GM21825 (cell line): Measurements from ENCODE around the gene TRMT2A.

Experiments used
- ATAC-seq: cut with Tn5 transposase; IDR thresholded peaks from one replicate; pipeline ENCODE4 v1.9.1; 2021; ENCODE audit warnings: mild to moderate bottlenecking, moderate library complexity; ENCODE audit not compliant: unreplicated experiment

TRMT2A gene

GRCh38 chr22:20135806-20136602 is 19.0 kb upstream of the TRMT2A start:
- ATAC-seq: no peak

- no peak for ATAC-seq
Observed at GRCh38 chr22:20135265-20135664, 18.2 kb upstream of the TRMT2A start.

GRCh38 chr22:20133930-20134549 is 17.0 kb upstream of the TRMT2A start:
- no peak for ATAC-seq

- ATAC-seq: no peak
Observed at GRCh38 chr22:20132686-20133246, 15.7 kb upstream of the TRMT2A start.

GRCh38 chr22:20131859-20132685 is 15.0 kb upstream of the TRMT2A start:
- ATAC-seq: no peak

- ATAC-seq: peak; percentile 37
Observed at GRCh38 chr22:20131597-20131858, 14.5 kb upstream of the TRMT2A start, which contains the start of gene ZDHHC8. Gene ZDHHC8, plus strand, starts transcription at chr22:20131804. Its CDS starts 144 bp downstream, at chr22:20131948.

GRCh38 chr22:20130731-20131596 is 13.9 kb upstream of the TRMT2A start:
- ATAC-seq: peak; percentile 40

- no peak for ATAC-seq
Observed at GRCh38 chr22:20130319-20130718, 13.3 kb upstream of the TRMT2A start.

- no peak for ATAC-seq
Observed at GRCh38 chr22:20129747-20130014, 12.7 kb upstream of the TRMT2A start.

GRCh38 chr22:20128902-20129746 is 12.1 kb upstream of the TRMT2A start:
- ATAC-seq: no peak

- no peak for ATAC-seq
Observed at GRCh38 chr22:20128619-20128901, 11.5 kb upstream of the TRMT2A start.

- no peak for ATAC-seq
Observed at GRCh38 chr22:20127869-20128618, 11.0 kb upstream of the TRMT2A start.

GRCh38 chr22:20127318-20127868 is 10.4 kb upstream of the TRMT2A start:
- no peak for ATAC-seq

GRCh38 chr22:20126284-20127029 is 9.4 kb upstream of the TRMT2A start:
- ATAC-seq: no peak

GRCh38 chr22:20125201-20126174 is 8.5 kb upstream of the TRMT2A start:
- no peak for ATAC-seq

GRCh38 chr22:20124083-20124787 is 7.2 kb upstream of the TRMT2A start:
- no peak for ATAC-seq
